HepG2 (cell line): Measurements from ENCODE around the gene KCNK5. TPM values are rescaled to one million over a fixed set of nuclear protein-coding genes. Genes with fewer than 3 reads are reported as not detected.
A peak's percentile ranks its signal among the peaks of the same experiment; 100 is the strongest.

Experiments
- AHDC1 ChIP-seq: sonication (generic); formaldehyde crosslinking; IDR thresholded peaks from 2 replicates; pipeline ENCODE4 v1.5.1; 2020; ENCODE audit warnings: mild to moderate bottlenecking, missing genetic modification reagents, borderline replicate concordance
- GABPB1 ChIP-seq: IDR thresholded peaks from 2 replicates; pipeline ENCODE4 v1.6.1; 2016; ENCODE audit warnings: mild to moderate bottlenecking, missing genetic modification reagents, moderate library complexity, missing compliant biosample characterization
- HMGXB4 ChIP-seq, 2 experiments: sonication (generic) in 1 of 2; formaldehyde crosslinking in 1 of 2; IDR thresholded peaks; 2 replicates each; pipeline versions ENCODE4 v1.4.0 to v1.6.1; 2018 to 2020; ENCODE audit warnings: missing genetic modification reagents in 2 of 2, borderline replicate concordance in 1 of 2, low read depth in 1 of 2, mild to moderate bottlenecking in 1 of 2, missing biosample characterization in 1 of 2
- IKZF5 ChIP-seq: IDR thresholded peaks from 2 replicates; pipeline ENCODE4 v1.6.1; 2018; ENCODE audit warnings: missing genetic modification reagents, mild to moderate bottlenecking, missing compliant biosample characterization
- PATZ1 ChIP-seq: sonication (generic); formaldehyde crosslinking; IDR thresholded peaks from 2 replicates; pipeline ENCODE4 v1.4.0; 2020; ENCODE audit warnings: missing genetic modification reagents
- RNF2 ChIP-seq: fragments of 450-650 bp; conservative IDR thresholded peaks from 2 replicates; pipeline ENCODE4 v1.6.1; 2016; ENCODE audit warnings: low read depth
- RXRA ChIP-seq: sonication (generic); formaldehyde crosslinking; IDR thresholded peaks from 2 replicates; pipeline ENCODE4 v1.5.1; 2020; ENCODE audit warnings: missing genetic modification reagents
- STAG1 ChIP-seq: sonication (generic); formaldehyde crosslinking; IDR thresholded peaks from 2 replicates; pipeline ENCODE4 v1.4.0; 2020; ENCODE audit warnings: missing genetic modification reagents
- TCF7L2 ChIP-seq: IDR thresholded peaks from 2 replicates; pipeline ENCODE4 v1.6.1; 2011; ENCODE audit warnings: mild to moderate bottlenecking, low read depth, low read length, moderate library complexity
- TFDP1 ChIP-seq: IDR thresholded peaks from 2 replicates; pipeline ENCODE4 v1.6.1; 2016; ENCODE audit warnings: missing compliant biosample characterization, missing genetic modification reagents, borderline replicate concordance
- ZNF274 ChIP-seq: sonication (generic); formaldehyde crosslinking; IDR thresholded peaks from 2 replicates; pipeline ENCODE4 v1.5.1; 2020; ENCODE audit warnings: mild to moderate bottlenecking, missing genetic modification reagents
- ZNF574 ChIP-seq: sonication (generic); formaldehyde crosslinking; IDR thresholded peaks from 2 replicates; pipeline ENCODE4 v1.4.0; 2020; ENCODE audit warnings: missing genetic modification reagents
- polyA plus RNA-seq, 8 experiments: library from polyadenylated mRNA; depleted of rRNA in 3 of 8; stranded (reverse) in 7 of 8; unstranded in 1 of 8; fragments of >200 nt; fragmentation: Illumina TruSeq in 4 of 8; extraction: Trizol in 4 of 8; gene quantifications; 2 replicates each; pipeline versions ENCODE4 v1.2.1 to v1.2.3, GENCODE V29; 2011 to 2016; ENCODE audit warnings: low read depth in 4 of 8, missing spikeins in 1 of 8, mixed read lengths in 1 of 8; ENCODE audit not compliant: insufficient read depth in 1 of 8
- total RNA-seq, 5 experiments: library from RNA; depleted of rRNA; stranded (reverse); fragments of >200 nt; fragmentation: Illumina TruSeq; extraction: Trizol; gene quantifications; 2 replicates each; pipeline ENCODE4 v1.2.3, GENCODE V29; 2016; ENCODE audit warnings: low read depth in 1 of 5

Gene KCNK5
- total and polyA plus RNA-seq, 2 of the 13 experiments (the other 11 are each of a cell fraction or from before 2014, with no cell fraction given) = 0.04 TPM; not detected in 1

GRCh38 chr6:39166189-39166911 is 62.9 kb downstream of the KCNK5 start (continued):
- TF ChIP-seq IKZF5 (peak; percentile 33; the same call in 1 of the 2 replicates), HMGXB4 (CRISPR knock-in tag; IDR thresholded peaks at IDR 0.05; ENCODE audit: borderline replicate concordance in 1 of 2, low read depth in 1 of 2) (0 out of 4 replicates have a peak, but pooled peaks of 1 of the 2 experiments have one; percentile 40), RNF2 (peak; percentile 76; the same call in 1 of the 2 replicates), RXRA (CRISPR knock-in tag) (0 out of 2 replicates have a peak, but pooled peaks have one; percentile 26), TFDP1 (peak; percentile 92), GABPB1 (peak; percentile 33; the same call in 1 of the 2 replicates), ZNF574 (0 out of 2 replicates have a peak, but pooled peaks have one; percentile 32), ZNF274 (CRISPR knock-in tag) (no peak), TCF7L2 (no peak), PATZ1 (CRISPR knock-in tag) (peak; percentile 29; the same call in 1 of the 2 replicates), AHDC1 (CRISPR knock-in tag) (no peak), STAG1 (CRISPR knock-in tag) (peak; percentile 98)
